Measurements from ENCODE around the gene KIAA1217. TPM values are rescaled to one million over a fixed set of nuclear protein-coding genes. Genes with fewer than 3 reads are reported as not detected.

The KIAA1217 gene
- polyA plus RNA-seq, 2 of the 4 experiments (the other 2 are of a cell fraction), result 1.5 to 2.7 TPM

DNA sequence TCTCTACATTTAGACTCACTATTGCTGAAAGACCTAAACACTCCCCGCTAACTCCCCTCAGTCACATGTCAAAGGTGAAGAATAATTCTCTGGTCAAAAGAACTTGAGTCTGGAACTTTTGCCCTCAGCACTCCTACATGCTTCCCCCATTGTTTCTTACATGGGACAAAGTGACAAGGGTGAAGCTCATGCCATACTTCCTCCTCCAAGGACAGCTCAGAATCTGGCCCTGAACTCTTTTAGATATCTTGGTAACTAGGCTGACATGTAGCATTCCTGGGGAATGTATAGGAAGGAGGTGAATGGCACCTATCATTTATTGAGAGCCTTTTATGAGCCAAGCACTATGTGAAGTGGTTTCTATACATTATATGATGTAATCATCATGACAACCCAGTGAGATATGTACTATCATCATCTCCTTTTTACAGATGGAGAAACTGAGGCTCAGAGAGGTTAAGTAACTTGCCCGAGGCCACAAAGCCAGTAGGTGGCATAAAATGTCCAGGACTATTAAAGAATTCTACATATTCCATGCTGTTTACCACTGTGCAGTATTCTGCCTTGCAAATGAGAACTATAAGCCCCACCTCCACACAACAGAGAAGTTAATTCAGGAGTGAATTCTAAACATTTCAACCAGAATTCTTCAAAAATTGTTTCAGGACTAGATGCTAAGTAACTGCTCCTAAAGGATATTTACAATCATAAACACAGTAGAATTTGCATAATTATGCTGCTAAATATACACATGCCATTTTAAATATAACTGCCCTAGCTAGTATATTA lies 268.2 kb downstream of the KIAA1217 start:
- Histone ChIP-seq H3K27ac (no peak overlapping the region), H3K9me3 (no peaks in the 10 kb centered on the region), H3K4me3 (no peak overlapping the region), H3K4me2 (no peak overlapping the region), H3K4me1 (no peaks in the 10 kb centered on the region)
- no peak for ATAC-seq
- POLR2A ChIA-PET, result no interaction called here
- WGBS (ENCODE audit: missing lambda C conversion rate), result 90% methylated on average over 2 of the region's 2 CpGs
- DNase-seq (ENCODE audit: low read depth in 1 of 2, low spot score in 1 of 2), result no peak
- FAIRE-seq, result no peak
- CTCF ChIA-PET, result no interaction called here
- no peak for TF ChIP-seq GATA3 (IDR thresholded peaks at IDR 0.05; ENCODE audit: borderline replicate concordance)
- TF ChIP-seq MAFK (IDR thresholded peaks at IDR 0.05; ENCODE audit: partially characterized antibody), result no peak
- TF ChIP-seq NR3C1 (IDR thresholded peaks at IDR 0.05), result no peak
- TF ChIP-seq RFX5 (IDR thresholded peaks at IDR 0.05), result no peak
- no peak for TF ChIP-seq RNF2 (IDR thresholded peaks at IDR 0.05; ENCODE audit: borderline replicate concordance, low read depth)
- no peak for TF ChIP-seq JUNB (IDR thresholded peaks at IDR 0.05)
- TF ChIP-seq HOXB13 (CRISPR knock-in tag; IDR thresholded peaks at IDR 0.05; ENCODE audit: low read depth), result no peak
- TF ChIP-seq ESRRA (IDR thresholded peaks at IDR 0.05; ENCODE audit: borderline replicate concordance, low read length), result no peak
- TF ChIP-seq EP300 (IDR thresholded peaks at IDR 0.05), result no peak
- TF ChIP-seq HES2 (IDR thresholded peaks at IDR 0.05), result no peak
- TF ChIP-seq CTCF (IDR thresholded peaks at IDR 0.05), result no peak
- no peak for TF ChIP-seq PBX3 (IDR thresholded peaks at IDR 0.05)
- no peak for TF ChIP-seq NFE2L2 (conservative IDR thresholded peaks at IDR 0.05; ENCODE audit: low read length)
- no peak for TF ChIP-seq POLR2A (IDR thresholded peaks at IDR 0.05; ENCODE audit: low read length)
- TF ChIP-seq ZFP36 (IDR thresholded peaks at IDR 0.05; ENCODE audit: borderline replicate concordance, partially characterized antibody), result no peak
- TF ChIP-seq, protein P1, sequence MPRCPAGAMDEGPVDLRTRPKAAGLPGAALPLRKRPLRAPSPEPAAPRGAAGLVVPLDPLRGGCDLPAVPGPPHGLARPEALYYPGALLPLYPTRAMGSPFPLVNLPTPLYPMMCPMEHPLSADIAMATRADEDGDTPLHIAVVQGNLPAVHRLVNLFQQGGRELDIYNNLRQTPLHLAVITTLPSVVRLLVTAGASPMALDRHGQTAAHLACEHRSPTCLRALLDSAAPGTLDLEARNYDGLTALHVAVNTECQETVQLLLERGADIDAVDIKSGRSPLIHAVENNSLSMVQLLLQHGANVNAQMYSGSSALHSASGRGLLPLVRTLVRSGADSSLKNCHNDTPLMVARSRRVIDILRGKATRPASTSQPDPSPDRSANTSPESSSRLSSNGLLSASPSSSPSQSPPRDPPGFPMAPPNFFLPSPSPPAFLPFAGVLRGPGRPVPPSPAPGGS (IDR thresholded peaks at IDR 0.05), result no peak
- TF ChIP-seq TFCP2L1 (CRISPR knock-in tag; IDR thresholded peaks at IDR 0.05), result no peak
- TF ChIP-seq RCOR1 (IDR thresholded peaks at IDR 0.05; ENCODE audit: low read depth, low read length), result no peak

GRCh38 chr10:24477915-24478314 lies 269.0 kb downstream of the KIAA1217 start:
- ATAC-seq, result no peak
- CTCF ChIA-PET, result interaction anchor here (0.6 to 1.2 kb wide), 3 partner anchors 23 to 75 kb away, joined by 3 to 8 read pairs (median 4); no protein-coding TSS in a partner anchor
- FAIRE-seq, result no peak
- Histone ChIP-seq H3K27ac (no peak overlapping the region), H3K9me3 (no peaks in the 10 kb centered on the region), H3K4me2 (no peak overlapping the region), H3K4me1 (no peaks in the 10 kb centered on the region), H3K4me3 (no peak overlapping the region)
- TF ChIP-seq, protein P2, sequence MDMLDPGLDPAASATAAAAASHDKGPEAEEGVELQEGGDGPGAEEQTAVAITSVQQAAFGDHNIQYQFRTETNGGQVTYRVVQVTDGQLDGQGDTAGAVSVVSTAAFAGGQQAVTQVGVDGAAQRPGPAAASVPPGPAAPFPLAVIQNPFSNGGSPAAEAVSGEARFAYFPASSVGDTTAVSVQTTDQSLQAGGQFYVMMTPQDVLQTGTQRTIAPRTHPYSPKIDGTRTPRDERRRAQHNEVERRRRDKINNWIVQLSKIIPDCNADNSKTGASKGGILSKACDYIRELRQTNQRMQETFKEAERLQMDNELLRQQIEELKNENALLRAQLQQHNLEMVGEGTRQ (IDR thresholded peaks at IDR 0.05), result no peak
- TF ChIP-seq RCOR1 (IDR thresholded peaks at IDR 0.05; ENCODE audit: low read depth, low read length) (no peak), HOXB13 (CRISPR knock-in tag; IDR thresholded peaks at IDR 0.05; ENCODE audit: low read depth) (no peak), NR3C1 (IDR thresholded peaks at IDR 0.05) (no peak)
- POLR2A ChIA-PET, result no interaction called here
- DNase-seq (ENCODE audit: low read depth in 1 of 2, low spot score in 1 of 2), result no peak
- WGBS (ENCODE audit: missing lambda C conversion rate), result 65% methylated on average over 3 of the region's 3 CpGs
